K562 (cell line): ENCODE data around the gene FAM3C.

ENCODE experiments used
- CBX8 ChIP-seq: fragments of 200-600 bp; sonication (generic); IDR thresholded peaks from 2 replicates; pipeline ENCODE4 v1.6.1; 2012; ENCODE audit warnings: borderline replicate concordance, mixed run types, low read depth, mild to moderate bottlenecking, moderate library complexity, mixed read lengths, low read length, control low read depth, inconsistent platforms; ENCODE audit not compliant: poor library complexity, severe bottlenecking; ENCODE audit errors: extremely low read depth
- CTCF ChIP-seq, 3 experiments: IDR thresholded peaks in 2 of 3; conservative IDR thresholded peaks in 1 of 3; 2 replicates each; pipeline ENCODE4 v1.5.1; 2011 to 2012; ENCODE audit warnings: low read length in 3 of 3, mild to moderate bottlenecking in 3 of 3, control low read depth in 2 of 3, improper control_type of control experiment in 1 of 3, inconsistent platforms in 1 of 3, low read depth in 1 of 3, mixed read lengths in 1 of 3, moderate library complexity in 1 of 3; ENCODE audit not compliant: insufficient read depth in 2 of 3
- SP2 ChIP-seq: IDR thresholded peaks from 2 replicates; pipeline ENCODE4 v1.6.1; 2011; ENCODE audit warnings: mild to moderate bottlenecking, low read depth, low read length, moderate library complexity; ENCODE audit not compliant: poor library complexity, severe bottlenecking; ENCODE audit errors: extremely low read depth

GRCh38 chr7:121322460-121322859 lies 73.6 kb downstream of the FAM3C start:
- TF ChIP-seq SP2: no peak
- TF ChIP-seq CBX8: no peak
- TF ChIP-seq CTCF (IDR thresholded peaks at IDR 0.05 in 2 of 3, conservative IDR thresholded peaks at IDR 0.05 in 1 of 3; ENCODE audit: insufficient read depth in 2 of 3, low read depth in 1 of 3, low read length in 3 of 3): no peak
